HepG2 (cell line): Measurements from ENCODE around the gene PMAIP1. TPM values are rescaled to one million over a fixed set of nuclear protein-coding genes. Genes with fewer than 3 reads are reported as not detected.

Experiments
- ATAC-seq: fragments of 200-7000 bp; cut with Tn5 transposase; 3 replicates; pipeline ENCODE4 v1.9.1; 2020; ENCODE audit warnings: mild to moderate bottlenecking, moderate library complexity
- BruUV-seq: library from RNA; stranded (reverse); fragments of 400-500 nt; replicated peaks from 2 replicates; lab custom pipeline; 2021; lab: Mats Ljungman, UMichigan
- CTCF ChIA-PET: fragments of 300-600 bp; formaldehyde crosslinking; extraction: SDS; loops from one replicate; lab custom pipeline; 2021; ENCODE audit warnings: low total read pairs, inconsistent platforms, low intra/inter-chr PET ratio; lab: Yijun Ruan, JAX
- POLR2A ChIA-PET: fragments of 350-600 bp; sonication (Branson Sonifier 250); formaldehyde crosslinking; loops from one replicate; lab custom pipeline; 2020; ENCODE audit warnings: antibody characterized with exemption, inconsistent platforms; lab: Yijun Ruan, JAX
- DNase-seq: peaks from one replicate; pipeline ENCODE4 v3.0.0-alpha.2; 2015; ENCODE audit warnings: low spot score
- FAIRE-seq: peaks from 3 replicates; lab custom pipeline; 2011; peaks lifted over from hg19 to GRCh38; lab: Jason Lieb, UNC
- H2AFZ ChIP-seq: one replicate; pipeline ENCODE4 v1.6.1; 2011; ENCODE audit warnings: low read length, inconsistent platforms
- H3K27ac ChIP-seq: fragments of 300-600 bp; 3 replicates; pipeline ENCODE4 v1.8.0; 2011; ENCODE audit warnings: mixed run types, mild to moderate bottlenecking, mixed read lengths, low read length, inconsistent platforms; ENCODE audit not compliant: insufficient read depth; ENCODE audit errors: extremely low read length
- H3K27me3 ChIP-seq, 2 experiments: fragments of 200-600 bp in 1 of 2; 2 replicates in 1 of 2; 3 replicates in 1 of 2; pipeline versions ENCODE4 v1.6.0 to v1.8.0; 2011; ENCODE audit warnings: low read length in 2 of 2, mild to moderate bottlenecking in 2 of 2, moderate library complexity in 2 of 2, inconsistent platforms in 1 of 2; ENCODE audit not compliant: insufficient read depth in 2 of 2, control insufficient read depth in 1 of 2
- H3K36me3 ChIP-seq, 2 experiments: fragments of 200-600 bp in 1 of 2; replicated peaks in 1 of 2; 2 replicates in 1 of 2; 3 replicates in 1 of 2; pipeline versions ENCODE4 v1.5.1 to v1.8.0; 2011; ENCODE audit warnings: low read length in 2 of 2, inconsistent platforms in 1 of 2; ENCODE audit not compliant: insufficient read depth in 2 of 2, control insufficient read depth in 1 of 2
- H3K4me1 ChIP-seq: 2 replicates; pipeline ENCODE4 v1.5.1; 2012; ENCODE audit warnings: low read length, inconsistent platforms; ENCODE audit not compliant: insufficient read depth
- H3K4me2 ChIP-seq: 2 replicates; pipeline ENCODE4 v1.6.0; 2011; ENCODE audit warnings: low read depth, low read length, inconsistent platforms
- H3K4me3 ChIP-seq, 3 experiments: fragments of 200-600 bp in 1 of 3; sonication (generic), shearing (Covaris generic) in 1 of 3; replicated peaks in 1 of 3; 2 replicates each; pipeline ENCODE4 v1.5.1; 2011 to 2016; ENCODE audit warnings: low read length in 3 of 3, inconsistent platforms in 2 of 3, low read depth in 2 of 3, mild to moderate bottlenecking in 2 of 3, control low read depth in 1 of 3, mixed read lengths in 1 of 3; ENCODE audit not compliant: insufficient read depth in 1 of 3
- H3K79me2 ChIP-seq: one replicate; pipeline ENCODE4 v1.6.1; 2011; ENCODE audit warnings: low read length, inconsistent platforms; ENCODE audit not compliant: insufficient read depth
- H3K9ac ChIP-seq: 2 replicates; pipeline ENCODE4 v1.6.0; 2011; ENCODE audit warnings: mild to moderate bottlenecking, low read depth, low read length, inconsistent platforms; ENCODE audit not compliant: insufficient read depth
- H3K9me3 ChIP-seq: 2 replicates; pipeline ENCODE4 v1.5.1; 2012; ENCODE audit warnings: mild to moderate bottlenecking, low read length
- H4K20me1 ChIP-seq: 2 replicates; pipeline ENCODE4 v1.6.0; 2011; ENCODE audit warnings: inconsistent platforms, mild to moderate bottlenecking, low read length, moderate library complexity; ENCODE audit not compliant: insufficient read depth
- MIXL1 ChIP-seq: IDR thresholded peaks from 2 replicates; pipeline ENCODE4 v1.6.1; 2016
- TEF ChIP-seq: sonication (generic); formaldehyde crosslinking; IDR thresholded peaks from 2 replicates; pipeline ENCODE4 v1.5.0; 2020; ENCODE audit warnings: missing genetic modification reagents
- TFDP2 ChIP-seq: sonication (generic); formaldehyde crosslinking; IDR thresholded peaks from 2 replicates; pipeline ENCODE4 v1.4.0; 2020; ENCODE audit warnings: missing genetic modification reagents
- ZBTB37 ChIP-seq: sonication (generic); formaldehyde crosslinking; IDR thresholded peaks from 2 replicates; pipeline ENCODE4 v1.4.0; 2020; ENCODE audit warnings: mild to moderate bottlenecking, missing genetic modification reagents
- ZFP36 ChIP-seq: fragments of 150-350 bp; IDR thresholded peaks from 2 replicates; pipeline ENCODE4 v1.6.1; 2018; ENCODE audit warnings: borderline replicate concordance, low read length, low read depth; ENCODE audit not compliant: partially characterized antibody
- ZNF160 ChIP-seq: sonication (generic); formaldehyde crosslinking; IDR thresholded peaks from 2 replicates; pipeline ENCODE4 v1.8.0; 2022; ENCODE audit warnings: mild to moderate bottlenecking, inconsistent platforms, missing genetic modification reagents
- ZNF180 ChIP-seq: sonication (generic); formaldehyde crosslinking; IDR thresholded peaks from 2 replicates; pipeline ENCODE4 v1.4.0; 2020; ENCODE audit warnings: low read depth, missing genetic modification reagents, borderline replicate concordance
- ZNF225 ChIP-seq: sonication (generic); formaldehyde crosslinking; IDR thresholded peaks from 2 replicates; pipeline ENCODE4 v1.4.0; 2020; ENCODE audit warnings: mild to moderate bottlenecking, missing genetic modification reagents
- ZNF441 ChIP-seq: sonication (generic); formaldehyde crosslinking; IDR thresholded peaks from 2 replicates; pipeline ENCODE4 v1.7.0; 2021; ENCODE audit warnings: missing genetic modification reagents, borderline replicate concordance
- ZNF580 ChIP-seq: IDR thresholded peaks from 2 replicates; pipeline ENCODE4 v1.6.1; 2016; ENCODE audit warnings: low read depth, borderline replicate concordance
- ZNF678 ChIP-seq: sonication (generic); formaldehyde crosslinking; IDR thresholded peaks from 2 replicates; pipeline ENCODE4 v1.4.0; 2020; ENCODE audit warnings: mild to moderate bottlenecking, missing genetic modification reagents
- ZNF747 ChIP-seq: sonication (generic); formaldehyde crosslinking; IDR thresholded peaks from 2 replicates; pipeline ENCODE4 v1.8.1; 2023; ENCODE audit warnings: missing genetic modification reagents, mild to moderate bottlenecking, borderline replicate concordance
- WGBS: methylation state at CpG from one replicate; pipeline ENCODE4 v1.1.6; 2017; ENCODE audit warnings: low lambda C conversion rate; 5-methylcytosine and 5-hydroxymethylcytosine counted together
- in situ Hi-C: cut with HindIII; loops from 2 replicates; pipeline ENCODE4 v1.10.0; 2017; ENCODE audit warnings: low pct_unique_long_range_greater_than_20kb; ENCODE audit not compliant: extremely low pct_ligation_motif_present
- intact Hi-C: fragments of 100-400 bp; cut with micrococcal nuclease; formaldehyde crosslinking; loops from one replicate; pipeline ENCODE4 v1.10.0; 2022; ENCODE audit not compliant: unreplicated experiment
- polyA plus RNA-seq, 8 experiments: library from polyadenylated mRNA; depleted of rRNA in 3 of 8; stranded (reverse) in 7 of 8; unstranded in 1 of 8; fragments of >200 nt; fragmentation: Illumina TruSeq in 4 of 8; extraction: Trizol in 4 of 8; gene quantifications; 2 replicates each; pipeline versions ENCODE4 v1.2.1 to v1.2.3, GENCODE V29; 2011 to 2016; ENCODE audit warnings: low read depth in 4 of 8, missing spikeins in 1 of 8, mixed read lengths in 1 of 8; ENCODE audit not compliant: insufficient read depth in 1 of 8
- total RNA-seq, 5 experiments: library from RNA; depleted of rRNA; stranded (reverse); fragments of >200 nt; fragmentation: Illumina TruSeq; extraction: Trizol; gene quantifications; 2 replicates each; pipeline ENCODE4 v1.2.3, GENCODE V29; 2016; ENCODE audit warnings: low read depth in 1 of 5

Gene PMAIP1
- total and polyA plus RNA-seq, 2 of the 13 experiments (the other 11 are each of a cell fraction or from before 2014, with no cell fraction given) = 1.5 to 1.7 TPM

- TF ChIP-seq ZNF225 (CRISPR knock-in tag) = no peak
- no peak for TF ChIP-seq TEF (CRISPR knock-in tag)
- TF ChIP-seq, all 625 proteins: peak for 0
Observed at GRCh38 chr18:59893971-59894370, 5.8 kb upstream of the PMAIP1 start (continued).

- Histone ChIP-seq H3K27ac (no peak overlapping the region), H3K9me3 (no peaks in the 10 kb centered on the region), H3K27me3 (0 out of 5 replicates have a peak, but pooled peaks cover 0 to 3% of the 10 kb centered on the region in 2 experiments), H3K9ac (no peak overlapping the region), H3K79me2 (no peaks in the 10 kb centered on the region), H3K36me3 (no peaks in the 10 kb centered on the region), H3K4me2 (no peak overlapping the region), H3K4me3 (no peak overlapping the region), H2AFZ (no peak overlapping the region), H3K4me1 (no peaks in the 10 kb centered on the region), H4K20me1 (no peaks in the 10 kb centered on the region)
- no TSS peak for BruUV-seq
- in situ Hi-C loops = no loop called here
- ATAC-seq (no peak), DNase-seq (no peak), FAIRE-seq (no peak)
- TF ChIP-seq ZNF747 (CRISPR knock-in tag) (no peak), ZBTB37 (no peak), ZFP36 (no peak), ZNF441 (CRISPR knock-in tag) (no peak), ZNF160 (CRISPR knock-in tag) (no peak), ZNF678 (no peak), ZNF180 (CRISPR knock-in tag) (no peak), TFDP2 (CRISPR knock-in tag) (no peak), ZNF580 (CRISPR knock-in tag) (no peak), MIXL1 (CRISPR knock-in tag) (no peak)
- WGBS = 71% methylated on average over 9 of the region's 9 CpGs
- ChIA-PET CTCF (no interaction called here), POLR2A (no interaction called here)
- intact Hi-C loops = no loop called here
Observed at GRCh38 chr18:59897321-59897954, 2.4 kb upstream of the PMAIP1 start.
